ENCODE results near the gene ANKRD6. TPM values are rescaled to one million over a fixed set of nuclear protein-coding genes. Genes with fewer than 3 reads are reported as not detected.

The ANKRD6 gene
- polyA plus RNA-seq, 3 donors = 0.93 to 3.0 (median 1.2) TPM

GRCh38 chr6:89415185-89415584 is 17.8 kb upstream of the ANKRD6 start:
- Histone ChIP-seq H3K27ac (ENCODE audit: low read depth in 1 of 2, low read length in 2 of 2) (no peak overlapping the region), H3K9ac (ENCODE audit: insufficient read depth, low read length, poor library complexity, severe bottlenecking) (no peak overlapping the region), H3K36me3 (replicated peaks in 1 of 2; ENCODE audit: control insufficient read depth in 1 of 2, insufficient read depth in 2 of 2, low read length in 2 of 2) (no peaks in the 10 kb centered on the region), H3K4me2 (replicated peaks; ENCODE audit: extremely low read depth, low read length, poor library complexity, severe bottlenecking) (no peak overlapping the region), H2AFZ (ENCODE audit: insufficient read depth, low read depth, low read length, poor library complexity, severe bottlenecking) (no peak overlapping the region), H3K79me2 (ENCODE audit: insufficient read depth, low read length) (peaks cover 13% of the 10 kb centered on the region), H3K9me3 (replicated peaks in 1 of 2; ENCODE audit: control insufficient read depth in 1 of 2, insufficient read depth in 1 of 2, low read length in 2 of 2) (no peaks in the 10 kb centered on the region), H4K20me1 (ENCODE audit: insufficient read depth, low read length) (peaks cover 1% of the 10 kb centered on the region), H3K4me1 (ENCODE audit: control insufficient read depth in 1 of 2, insufficient read depth in 2 of 2, low read length in 2 of 2) (peaks cover 19 to 24% of the 10 kb centered on the region in 2 donors), H3K4me3 (replicated peaks in 1 of 3; ENCODE audit: low read depth in 2 of 3, low read length in 3 of 3) (no peak overlapping the region), H3K27me3 (ENCODE audit: control insufficient read depth in 2 of 2, insufficient read depth in 2 of 2, low read length in 2 of 2) (no peaks in the 10 kb centered on the region)
- H3K27me3 Mint-ChIP-seq (ENCODE audit: low read depth in 3 of 3) = peaks cover 0 to 14% (median 6%) of the 10 kb centered on the region in 3 donors
- H3K27ac Mint-ChIP-seq = no peak overlapping the region
- no peak for TF ChIP-seq CTCF (IDR thresholded peaks at IDR 0.05)
- H3K4me1 Mint-ChIP-seq = peaks cover 20% of the 10 kb centered on the region
- no peaks in the 10 kb centered on the region for H3K36me3 Mint-ChIP-seq
- WGBS (ENCODE audit: insufficient coverage) = 94% methylated on average over 2 of the region's 2 CpGs
- H3K4me3 Mint-ChIP-seq = no peak overlapping the region
- DNase-seq = no peak
- intact Hi-C loops (cut with micrococcal nuclease) = no loop called here
- H3K9me3 Mint-ChIP-seq = no peaks in the 10 kb centered on the region

GRCh38 chr6:89416796-89417195 is 16.2 kb upstream of the ANKRD6 start:
- Histone ChIP-seq H3K4me1 (ENCODE audit: control insufficient read depth in 1 of 2, insufficient read depth in 2 of 2, low read length in 2 of 2) (peaks cover 10 to 12% of the 10 kb centered on the region in 2 donors), H3K4me3 (replicated peaks in 1 of 3; ENCODE audit: low read depth in 2 of 3, low read length in 3 of 3) (no peak overlapping the region), H3K9me3 (replicated peaks in 1 of 2; ENCODE audit: control insufficient read depth in 1 of 2, insufficient read depth in 1 of 2, low read length in 2 of 2) (no peaks in the 10 kb centered on the region), H4K20me1 (ENCODE audit: insufficient read depth, low read length) (no peaks in the 10 kb centered on the region), H3K27me3 (ENCODE audit: control insufficient read depth in 2 of 2, insufficient read depth in 2 of 2, low read length in 2 of 2) (no peaks in the 10 kb centered on the region), H2AFZ (ENCODE audit: insufficient read depth, low read depth, low read length, poor library complexity, severe bottlenecking) (no peak overlapping the region), H3K4me2 (replicated peaks; ENCODE audit: extremely low read depth, low read length, poor library complexity, severe bottlenecking) (no peak overlapping the region), H3K79me2 (ENCODE audit: insufficient read depth, low read length) (peaks cover under 1% of the 10 kb centered on the region), H3K36me3 (replicated peaks in 1 of 2; ENCODE audit: control insufficient read depth in 1 of 2, insufficient read depth in 2 of 2, low read length in 2 of 2) (no peaks in the 10 kb centered on the region), H3K9ac (ENCODE audit: insufficient read depth, low read length, poor library complexity, severe bottlenecking) (no peak overlapping the region), H3K27ac (ENCODE audit: low read depth in 1 of 2, low read length in 2 of 2) (no peak overlapping the region)
- Mint-ChIP-seq H3K9me3 (no peaks in the 10 kb centered on the region), H3K36me3 (no peaks in the 10 kb centered on the region), H3K27me3 (ENCODE audit: low read depth in 3 of 3) (peaks cover 0 to 14% (median 6%) of the 10 kb centered on the region in 3 donors), H3K27ac (no peak overlapping the region), H3K4me3 (no peak overlapping the region), H3K4me1 (peaks cover 12% of the 10 kb centered on the region)
- intact Hi-C loops (cut with micrococcal nuclease) = no loop called here
- no CpG with 5 or more reads among the region's 1 CpG for WGBS (ENCODE audit: insufficient coverage)
- no peak for TF ChIP-seq CTCF (IDR thresholded peaks at IDR 0.05)
- DNase-seq = no peak
